WTC11 (cell line): Measurements from ENCODE around the gene TRNP1.

ENCODE experiments used
- ATF2 ChIP-seq: sonication (generic); formaldehyde crosslinking; IDR thresholded peaks from 2 replicates; pipeline ENCODE4 v1.8.1; 2022; ENCODE audit warnings: low read depth, missing genetic modification reagents, borderline replicate concordance
- ATF3 ChIP-seq: sonication (generic); formaldehyde crosslinking; conservative IDR thresholded peaks from 2 replicates; pipeline ENCODE4 v1.8.1; 2022; ENCODE audit warnings: mild to moderate bottlenecking, missing genetic modification reagents
- ATF6 ChIP-seq: sonication (generic); formaldehyde crosslinking; IDR thresholded peaks from 2 replicates; pipeline ENCODE4 v1.8.1; 2023; ENCODE audit warnings: mild to moderate bottlenecking, missing genetic modification reagents
- CBFB ChIP-seq: sonication (generic); formaldehyde crosslinking; IDR thresholded peaks from 2 replicates; pipeline ENCODE4 v1.8.1; 2022; ENCODE audit warnings: mild to moderate bottlenecking, low read depth, missing genetic modification reagents
- CTCF ChIP-seq: fragments of 200-600 bp; IDR thresholded peaks from 2 replicates; pipeline ENCODE4 v1.8.0; 2022; ENCODE audit warnings: antibody characterized with exemption
- EMX1 ChIP-seq: fragments of 250-450 bp; sonication (Bioruptor Pico); IDR thresholded peaks from 2 replicates; pipeline ENCODE4 v1.8.0; 2021; ENCODE audit warnings: mild to moderate bottlenecking
- JUN ChIP-seq: sonication (generic); formaldehyde crosslinking; IDR thresholded peaks from 2 replicates; pipeline ENCODE4 v1.8.0; 2023; ENCODE audit warnings: mild to moderate bottlenecking, missing genetic modification reagents
- KAT7 ChIP-seq: sonication (generic); formaldehyde crosslinking; IDR thresholded peaks from 2 replicates; pipeline ENCODE4 v1.8.1; 2023; ENCODE audit warnings: missing genetic modification reagents, mild to moderate bottlenecking, borderline replicate concordance
- NFE2L1 ChIP-seq: sonication (generic); formaldehyde crosslinking; IDR thresholded peaks from 2 replicates; pipeline ENCODE4 v1.8.1; 2023; ENCODE audit warnings: missing genetic modification reagents
- NFYB ChIP-seq: sonication (generic); formaldehyde crosslinking; conservative IDR thresholded peaks from 2 replicates; pipeline ENCODE4 v1.8.0; 2022; ENCODE audit warnings: low read depth, missing genetic modification reagents
- NR2C2 ChIP-seq: sonication (generic); formaldehyde crosslinking; IDR thresholded peaks from 2 replicates; pipeline ENCODE4 v1.8.0; 2022; ENCODE audit warnings: mild to moderate bottlenecking, missing genetic modification reagents
- SOX15 ChIP-seq: fragments of 250-450 bp; sonication (Bioruptor Pico); IDR thresholded peaks from 2 replicates; pipeline ENCODE4 v1.9.0; 2021; ENCODE audit warnings: mild to moderate bottlenecking
- USF2 ChIP-seq: sonication (generic); formaldehyde crosslinking; IDR thresholded peaks from 2 replicates; pipeline ENCODE4 v1.8.1; 2023; ENCODE audit warnings: mild to moderate bottlenecking, missing genetic modification reagents, moderate library complexity
- ZNF219 ChIP-seq: sonication (generic); formaldehyde crosslinking; IDR thresholded peaks from 2 replicates; pipeline ENCODE4 v1.8.0; 2023; ENCODE audit warnings: missing genetic modification reagents, mild to moderate bottlenecking, borderline replicate concordance

GRCh38 chr1:27049607-27050006 lies 56.1 kb downstream of the TRNP1 start:
- TF ChIP-seq CTCF (no peak), EMX1 (no peak), KAT7 (no peak), ATF6 (CRISPR knock-in tag) (no peak), CBFB (CRISPR knock-in tag) (no peak), USF2 (CRISPR knock-in tag) (peak; percentile 59), ATF3 (no peak), NFYB (CRISPR knock-in tag) (no peak), SOX15 (no peak), JUN (CRISPR knock-in tag) (no peak), NFE2L1 (CRISPR knock-in tag) (no peak), NR2C2 (CRISPR knock-in tag) (no peak), ATF2 (CRISPR knock-in tag) (no peak), ZNF219 (CRISPR knock-in tag) (no peak)
